Loucy (cell line): ENCODE measurements around the gene ZNF77.
"Not testable (repeated sequence)": the region's sequence is repeated elsewhere in the genome, so short reads cannot be mapped to it uniquely, and the experiment has no call there.

Experiments
- H2AFZ ChIP-seq: fragments of 200-600 bp; sonication (generic); 2 replicates; pipeline ENCODE4 v1.6.0; 2016; ENCODE audit warnings: antibody characterized with exemption, mild to moderate bottlenecking, low read length, moderate library complexity
- H3F3A ChIP-seq: fragments of 200-600 bp; 2 replicates; pipeline ENCODE4 v1.6.0; 2016; ENCODE audit warnings: antibody characterized with exemption, low read depth, mild to moderate bottlenecking
- H3K27me3 ChIP-seq: fragments of 200-600 bp; sonication (generic); 2 replicates; pipeline ENCODE4 v1.6.1; 2014; ENCODE audit warnings: low read length, mild to moderate bottlenecking; ENCODE audit not compliant: insufficient read depth, poor library complexity, severe bottlenecking
- H3K36me3 ChIP-seq: fragments of 200-600 bp; sonication (generic); 2 replicates; pipeline ENCODE4 v1.6.1; 2016; ENCODE audit warnings: low read length; ENCODE audit not compliant: insufficient read depth
- H3K4me1 ChIP-seq: fragments of 200-600 bp; sonication (generic); 2 replicates; pipeline ENCODE4 v1.5.1; 2014; ENCODE audit warnings: low read length, mild to moderate bottlenecking; ENCODE audit not compliant: insufficient read depth, poor library complexity, severe bottlenecking
- H3K4me2 ChIP-seq: fragments of 200-600 bp; sonication (generic); 2 replicates; pipeline ENCODE4 v1.6.0; 2014; ENCODE audit warnings: antibody characterized with exemption, low read length, low read depth, mild to moderate bottlenecking; ENCODE audit not compliant: poor library complexity, severe bottlenecking
- H3K4me3 ChIP-seq: fragments of 200-600 bp; sonication (generic); 2 replicates; pipeline ENCODE4 v1.5.1; 2014; ENCODE audit warnings: low read length, mild to moderate bottlenecking, mixed read lengths; ENCODE audit not compliant: poor library complexity, severe bottlenecking
- H3K79me2 ChIP-seq: fragments of 200-600 bp; sonication (generic); 2 replicates; pipeline ENCODE4 v1.6.1; 2014; ENCODE audit warnings: low read length; ENCODE audit not compliant: insufficient read depth
- H3K9ac ChIP-seq: fragments of 200-600 bp; sonication (generic); 2 replicates; pipeline ENCODE4 v1.6.0; 2014; ENCODE audit warnings: mild to moderate bottlenecking, low read depth, low read length, moderate library complexity; ENCODE audit not compliant: poor library complexity, severe bottlenecking
- H3K9me2 ChIP-seq: fragments of 200-600 bp; sonication (generic); replicated peaks from 2 replicates; pipeline ENCODE4 v1.6.1; 2016; ENCODE audit warnings: low read depth, low read length, mixed read lengths
- H3K9me3 ChIP-seq: fragments of 200-600 bp; sonication (generic); 2 replicates; pipeline ENCODE4 v1.6.1; 2014; ENCODE audit warnings: mild to moderate bottlenecking, antibody characterized with exemption, low read length, low read depth; ENCODE audit not compliant: insufficient read depth
- H4K20me1 ChIP-seq: fragments of 200-600 bp; sonication (generic); 2 replicates; pipeline ENCODE4 v1.6.0; 2014; ENCODE audit warnings: antibody characterized with exemption, low read length, mild to moderate bottlenecking; ENCODE audit not compliant: insufficient read depth, poor library complexity, severe bottlenecking
- EZH2phosphoT487 ChIP-seq: fragments of 200-600 bp; IDR thresholded peaks from 2 replicates; pipeline ENCODE4 v1.6.1; 2018; ENCODE audit warnings: antibody characterized with exemption, mild to moderate bottlenecking, moderate library complexity, borderline replicate concordance
- TF ChIP-seq, protein P1 (sequence below): fragments of 200-600 bp; sonication (generic); conservative IDR thresholded peaks from 2 replicates; pipeline ENCODE4 v1.5.1; 2014; ENCODE audit warnings: mild to moderate bottlenecking, antibody characterized with exemption, low read length

ZNF77 gene

GRCh38 chr19:2967972-2968371, 23.2 kb upstream of the ZNF77 start:
- TF ChIP-seq EZH2phosphoT487, result no peak
- TF ChIP-seq, protein P1, sequence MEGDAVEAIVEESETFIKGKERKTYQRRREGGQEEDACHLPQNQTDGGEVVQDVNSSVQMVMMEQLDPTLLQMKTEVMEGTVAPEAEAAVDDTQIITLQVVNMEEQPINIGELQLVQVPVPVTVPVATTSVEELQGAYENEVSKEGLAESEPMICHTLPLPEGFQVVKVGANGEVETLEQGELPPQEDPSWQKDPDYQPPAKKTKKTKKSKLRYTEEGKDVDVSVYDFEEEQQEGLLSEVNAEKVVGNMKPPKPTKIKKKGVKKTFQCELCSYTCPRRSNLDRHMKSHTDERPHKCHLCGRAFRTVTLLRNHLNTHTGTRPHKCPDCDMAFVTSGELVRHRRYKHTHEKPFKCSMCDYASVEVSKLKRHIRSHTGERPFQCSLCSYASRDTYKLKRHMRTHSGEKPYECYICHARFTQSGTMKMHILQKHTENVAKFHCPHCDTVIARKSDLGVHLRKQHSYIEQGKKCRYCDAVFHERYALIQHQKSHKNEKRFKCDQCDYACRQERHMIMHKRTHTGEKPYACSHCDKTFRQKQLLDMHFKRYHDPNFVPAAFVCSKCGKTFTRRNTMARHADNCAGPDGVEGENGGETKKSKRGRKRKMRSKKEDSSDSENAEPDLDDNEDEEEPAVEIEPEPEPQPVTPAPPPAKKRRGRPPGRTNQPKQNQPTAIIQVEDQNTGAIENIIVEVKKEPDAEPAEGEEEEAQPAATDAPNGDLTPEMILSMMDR, result no peak
- Histone ChIP-seq H3K9me2 (no peaks in the 10 kb centered on the region), H3K27me3 (no peaks in the 10 kb centered on the region), H3K4me1 (peaks cover 5% of the 10 kb centered on the region), H3F3A (no peaks in the 10 kb centered on the region), H3K79me2 (no peaks in the 10 kb centered on the region), H3K36me3 (no peaks in the 10 kb centered on the region), H4K20me1 (no peaks in the 10 kb centered on the region), H3K4me2 (no peak overlapping the region), H3K4me3 (no peak overlapping the region), H3K9me3 (no peaks in the 10 kb centered on the region), H2AFZ (no peak overlapping the region), H3K9ac (no peak overlapping the region)

DNA sequence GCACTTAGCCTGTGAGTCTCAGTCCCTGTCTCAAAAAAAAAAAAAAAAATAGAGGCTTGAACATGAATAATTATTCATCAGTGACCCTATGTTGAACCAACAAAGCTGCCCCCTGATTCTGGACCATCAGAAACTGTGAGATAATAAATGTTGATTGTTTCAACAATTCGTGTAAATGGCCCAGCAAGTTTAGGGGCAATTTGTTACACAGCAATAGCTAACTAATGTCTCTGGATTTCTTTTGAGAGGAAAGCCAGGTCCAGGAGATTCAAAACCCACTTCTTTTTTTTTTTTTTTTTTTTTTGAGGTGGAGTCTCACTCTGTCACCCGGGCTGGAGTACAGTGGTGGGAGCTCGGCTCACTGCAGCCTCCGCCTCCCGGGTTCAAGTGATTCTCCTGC, 20.1 kb upstream of the ZNF77 start:
- H4K20me1 ChIP-seq, result no peaks in the 10 kb centered on the region
- no peak overlapping the region for H3K4me3 ChIP-seq
- H2AFZ ChIP-seq, result no peak overlapping the region
- no peaks in the 10 kb centered on the region for H3K79me2 ChIP-seq
- no peak overlapping the region for H3K9ac ChIP-seq
- no peaks in the 10 kb centered on the region for H3K9me3 ChIP-seq
- no peaks in the 10 kb centered on the region for H3K9me2 ChIP-seq
- no peak overlapping the region for H3K4me2 ChIP-seq
- no peaks in the 10 kb centered on the region for H3K27me3 ChIP-seq
- no peaks in the 10 kb centered on the region for H3K36me3 ChIP-seq
- TF ChIP-seq, protein P1, result no peak
- TF ChIP-seq EZH2phosphoT487, result no peak
- no peaks in the 10 kb centered on the region for H3K4me1 ChIP-seq
- no peaks in the 10 kb centered on the region for H3F3A ChIP-seq

DNA sequence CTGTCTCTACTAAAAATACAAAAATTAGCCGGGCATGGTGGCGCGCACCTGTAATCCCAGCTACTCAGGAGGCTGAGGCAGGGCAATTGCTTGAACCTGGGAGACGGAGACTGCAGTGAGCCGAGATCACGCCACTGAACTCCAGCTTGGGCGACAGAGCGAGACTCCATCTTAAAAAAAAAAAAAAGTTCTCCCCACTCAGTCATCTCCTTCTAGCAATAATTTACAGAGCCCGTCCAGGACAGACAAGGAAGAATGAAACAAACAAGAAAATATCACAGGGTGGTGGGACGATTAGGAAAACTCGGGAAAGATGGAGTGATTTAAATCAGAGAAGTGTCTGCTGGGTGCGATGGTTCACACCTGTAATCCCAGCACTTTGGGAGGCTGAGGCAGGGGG, 18.9 kb upstream of the ZNF77 start:
- H2AFZ ChIP-seq, H4K20me1 ChIP-seq, H3K4me2 ChIP-seq, H3K4me3 ChIP-seq, H3K9ac ChIP-seq, H3K36me3 ChIP-seq, H3K79me2 ChIP-seq, H3K4me1 ChIP-seq, H3F3A ChIP-seq, H3K9me3 ChIP-seq, H3K27me3 ChIP-seq, H3K9me2 ChIP-seq: not testable (repeated sequence)

GRCh38 chr19:2963122-2963521, 18.4 kb upstream of the ZNF77 start:
- TF ChIP-seq, protein P1, result no peak
- TF ChIP-seq EZH2phosphoT487, result no peak
- Histone ChIP-seq H3K9ac (no peak overlapping the region), H3K79me2 (no peaks in the 10 kb centered on the region), H3K9me2 (no peaks in the 10 kb centered on the region), H3K27me3 (no peaks in the 10 kb centered on the region), H2AFZ (no peak overlapping the region), H3K4me1 (no peaks in the 10 kb centered on the region), H3K4me2 (no peak overlapping the region), H3K9me3 (no peaks in the 10 kb centered on the region), H3K36me3 (no peaks in the 10 kb centered on the region), H3K4me3 (no peak overlapping the region), H4K20me1 (no peaks in the 10 kb centered on the region), H3F3A (no peaks in the 10 kb centered on the region)
